LNCAP (cell line): ENCODE results near the gene LRRC4B.

Source experiments
- TF ChIP-seq, protein P1 (sequence below): fragments of 450-650 bp; IDR thresholded peaks from 2 replicates; pipeline ENCODE4 v1.5.1; 2017; ENCODE audit warnings: mild to moderate bottlenecking

Gene LRRC4B

DNA sequence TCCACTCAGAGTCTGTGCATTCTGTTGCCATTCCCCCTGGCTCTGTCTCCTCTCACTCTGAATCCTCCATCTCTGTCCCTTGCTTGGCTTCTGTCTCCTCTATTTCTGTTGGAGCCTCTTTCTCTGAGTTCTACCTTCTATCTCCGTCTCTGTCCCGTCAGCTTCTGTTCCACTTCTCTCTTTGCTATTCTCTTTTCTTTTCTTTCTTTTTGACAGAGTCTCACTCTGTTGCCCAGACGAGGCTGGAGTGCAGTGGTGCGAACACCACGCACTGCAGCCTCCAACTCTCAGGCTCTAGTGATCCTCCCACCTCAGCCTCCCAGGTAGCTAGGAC lies 33.8 kb upstream of the LRRC4B start:
- TF ChIP-seq, protein P1, sequence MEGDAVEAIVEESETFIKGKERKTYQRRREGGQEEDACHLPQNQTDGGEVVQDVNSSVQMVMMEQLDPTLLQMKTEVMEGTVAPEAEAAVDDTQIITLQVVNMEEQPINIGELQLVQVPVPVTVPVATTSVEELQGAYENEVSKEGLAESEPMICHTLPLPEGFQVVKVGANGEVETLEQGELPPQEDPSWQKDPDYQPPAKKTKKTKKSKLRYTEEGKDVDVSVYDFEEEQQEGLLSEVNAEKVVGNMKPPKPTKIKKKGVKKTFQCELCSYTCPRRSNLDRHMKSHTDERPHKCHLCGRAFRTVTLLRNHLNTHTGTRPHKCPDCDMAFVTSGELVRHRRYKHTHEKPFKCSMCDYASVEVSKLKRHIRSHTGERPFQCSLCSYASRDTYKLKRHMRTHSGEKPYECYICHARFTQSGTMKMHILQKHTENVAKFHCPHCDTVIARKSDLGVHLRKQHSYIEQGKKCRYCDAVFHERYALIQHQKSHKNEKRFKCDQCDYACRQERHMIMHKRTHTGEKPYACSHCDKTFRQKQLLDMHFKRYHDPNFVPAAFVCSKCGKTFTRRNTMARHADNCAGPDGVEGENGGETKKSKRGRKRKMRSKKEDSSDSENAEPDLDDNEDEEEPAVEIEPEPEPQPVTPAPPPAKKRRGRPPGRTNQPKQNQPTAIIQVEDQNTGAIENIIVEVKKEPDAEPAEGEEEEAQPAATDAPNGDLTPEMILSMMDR: no peak

DNA sequence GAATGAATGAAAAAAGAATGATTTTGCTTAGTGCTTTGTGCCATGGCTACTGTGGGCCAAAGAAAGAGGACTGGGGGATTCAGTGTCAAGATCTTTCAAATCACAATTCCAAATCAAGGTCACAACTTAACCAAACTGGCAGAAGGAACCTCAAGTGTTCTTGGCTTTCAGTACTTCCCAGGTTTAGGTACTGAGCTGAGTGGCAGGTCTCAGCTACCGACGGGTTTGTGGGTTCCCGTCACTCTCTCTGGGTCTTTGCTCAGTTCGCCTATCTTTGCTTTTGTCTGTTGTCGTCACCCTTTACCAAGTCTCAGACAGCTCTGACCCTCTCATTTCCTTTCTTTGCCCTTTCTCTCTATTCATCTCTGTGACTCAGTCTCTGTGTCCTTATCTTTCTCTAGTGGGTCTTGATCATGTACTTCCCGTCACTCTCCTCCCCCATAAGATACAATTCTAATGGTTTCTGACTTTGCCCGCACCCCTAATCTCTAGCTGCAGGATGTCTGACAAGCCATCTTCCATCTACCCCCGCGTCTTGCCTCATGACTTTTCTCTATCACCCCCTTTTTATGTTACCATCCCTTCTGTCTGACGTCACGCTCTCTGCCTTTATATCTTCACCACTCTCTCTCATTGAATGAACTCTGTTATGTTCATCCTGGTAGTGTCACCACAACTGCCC lies 33.3 kb upstream of the LRRC4B start:
- TF ChIP-seq, protein P1: no peak

DNA sequence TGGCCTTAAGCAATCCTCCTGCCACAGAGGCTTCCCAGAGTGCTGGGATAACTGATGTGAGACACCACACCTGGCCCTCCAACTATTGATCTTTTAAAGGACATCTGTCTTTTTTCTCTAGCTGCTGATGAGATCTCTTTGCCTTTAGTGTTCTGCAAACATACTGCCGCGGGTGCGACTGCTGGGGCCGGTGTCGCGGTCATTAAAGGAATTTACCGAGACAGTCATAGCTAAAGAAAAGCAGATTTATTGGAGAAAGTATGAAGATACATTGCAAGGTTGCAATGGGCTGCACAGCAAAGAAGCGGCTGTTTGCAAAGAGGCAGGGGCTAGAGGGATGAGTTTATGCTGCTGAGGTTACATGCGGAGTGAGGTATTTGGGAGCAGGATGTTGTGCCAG lies 31.2 kb upstream of the LRRC4B start:
- TF ChIP-seq, protein P1: no peak

DNA sequence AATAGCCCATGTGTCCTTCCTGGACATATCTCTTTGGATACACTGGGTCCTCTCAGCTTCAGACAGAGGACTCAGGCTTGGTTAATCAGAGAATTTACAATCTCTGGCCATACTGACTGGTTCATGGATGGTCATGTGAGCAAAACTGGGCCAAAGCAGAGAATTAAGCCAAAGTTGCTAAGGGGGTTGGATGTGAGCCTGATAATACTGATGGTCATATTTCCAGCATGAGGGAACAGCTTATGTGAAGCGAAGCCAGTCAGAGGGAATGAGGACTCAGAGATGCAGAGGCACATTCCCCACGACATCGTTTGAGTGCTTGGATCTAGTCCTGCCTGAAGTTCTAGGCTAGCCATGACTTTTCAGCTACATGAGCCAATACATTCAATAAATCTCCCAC lies 22.0 kb upstream of the LRRC4B start:
- TF ChIP-seq, protein P1: no peak

DNA sequence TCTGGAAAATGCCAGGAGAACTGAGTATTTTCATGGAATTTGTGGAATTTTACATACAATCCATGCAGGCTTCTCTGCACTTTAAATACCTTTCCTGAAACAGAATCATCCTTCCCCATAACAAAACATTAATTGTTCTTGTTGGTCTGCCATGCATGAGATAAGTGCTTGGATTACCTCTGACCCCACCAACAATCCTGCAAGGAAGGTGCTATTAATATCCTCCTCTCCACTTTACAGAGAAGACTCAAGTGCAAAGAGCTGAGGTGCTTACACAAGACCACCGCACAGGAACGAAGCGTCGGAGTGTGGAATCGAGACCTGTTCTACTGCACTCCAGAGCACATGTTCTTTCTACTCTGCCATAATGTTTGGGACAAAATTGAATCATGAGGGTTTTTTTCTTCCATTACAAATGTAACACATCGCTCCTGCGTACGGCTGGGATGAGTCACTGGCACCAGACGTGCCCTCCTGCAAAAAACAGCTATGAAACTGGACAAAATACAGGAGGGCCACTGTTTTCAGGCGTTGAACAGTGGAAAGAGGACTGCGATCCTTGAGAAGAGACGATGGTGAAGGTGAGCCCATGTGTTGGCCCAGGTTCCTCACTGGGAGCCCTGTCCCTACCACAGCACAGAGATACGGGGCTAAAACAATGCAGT lies 12.9 kb upstream of the LRRC4B start:
- TF ChIP-seq, protein P1: no peak

DNA sequence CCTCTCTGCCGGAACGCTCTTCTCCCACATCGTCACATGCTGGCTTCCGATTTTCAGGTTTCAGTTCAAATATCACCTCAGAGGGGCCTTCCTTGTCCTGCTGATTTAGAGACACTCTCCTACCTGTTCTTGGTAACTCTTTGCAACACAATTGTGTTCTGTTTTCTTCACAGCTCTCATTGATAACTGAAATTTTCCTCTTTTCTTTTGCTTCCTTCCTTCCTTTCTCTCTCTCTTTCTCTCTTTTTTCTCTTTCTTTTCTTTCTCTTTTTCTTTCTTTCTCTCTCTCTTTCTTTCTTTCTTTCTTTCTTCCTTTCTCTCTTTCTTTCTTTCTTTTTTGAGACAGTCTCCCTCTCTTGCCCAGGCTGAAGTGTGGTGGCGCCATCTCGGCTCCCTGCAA lies 12.0 kb upstream of the LRRC4B start:
- TF ChIP-seq, protein P1: no peak

DNA sequence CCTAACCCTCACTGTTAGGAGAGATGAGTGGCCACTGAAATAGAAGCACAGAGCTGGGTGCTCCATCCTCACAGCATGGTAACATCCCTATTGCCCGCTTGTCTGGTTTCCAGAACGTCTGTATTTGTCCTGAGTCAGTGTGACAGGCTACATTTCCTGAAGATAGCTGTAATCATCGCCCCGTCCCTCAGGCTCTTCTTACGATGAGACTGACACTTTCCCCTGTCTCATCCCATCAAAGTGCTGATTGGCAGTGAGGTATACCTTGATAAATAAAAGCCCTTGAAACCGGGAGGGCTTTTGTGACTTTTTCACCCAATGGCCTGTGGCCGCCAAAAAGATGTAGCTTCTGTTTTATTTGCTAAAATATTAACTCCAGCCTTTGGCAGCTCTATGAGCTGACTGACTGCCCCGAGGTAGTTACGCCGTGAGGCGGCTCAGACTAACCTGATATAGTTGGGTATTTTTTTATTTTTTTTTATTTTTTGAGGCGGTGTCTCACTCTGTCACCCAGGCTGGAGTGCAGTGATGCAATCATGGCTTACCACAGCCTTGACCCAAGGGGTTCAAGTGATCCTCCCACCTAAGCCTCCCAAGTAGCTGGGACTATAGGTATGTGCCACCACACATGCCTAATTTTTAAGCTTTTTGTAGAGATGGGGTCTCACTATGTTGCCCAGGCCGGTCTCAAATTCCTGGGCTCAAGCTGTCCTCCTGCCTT lies 5.7 kb upstream of the LRRC4B start:
- TF ChIP-seq, protein P1: no peak
